ENCODE data around the gene YARS1.

Gene YARS1

DNA sequence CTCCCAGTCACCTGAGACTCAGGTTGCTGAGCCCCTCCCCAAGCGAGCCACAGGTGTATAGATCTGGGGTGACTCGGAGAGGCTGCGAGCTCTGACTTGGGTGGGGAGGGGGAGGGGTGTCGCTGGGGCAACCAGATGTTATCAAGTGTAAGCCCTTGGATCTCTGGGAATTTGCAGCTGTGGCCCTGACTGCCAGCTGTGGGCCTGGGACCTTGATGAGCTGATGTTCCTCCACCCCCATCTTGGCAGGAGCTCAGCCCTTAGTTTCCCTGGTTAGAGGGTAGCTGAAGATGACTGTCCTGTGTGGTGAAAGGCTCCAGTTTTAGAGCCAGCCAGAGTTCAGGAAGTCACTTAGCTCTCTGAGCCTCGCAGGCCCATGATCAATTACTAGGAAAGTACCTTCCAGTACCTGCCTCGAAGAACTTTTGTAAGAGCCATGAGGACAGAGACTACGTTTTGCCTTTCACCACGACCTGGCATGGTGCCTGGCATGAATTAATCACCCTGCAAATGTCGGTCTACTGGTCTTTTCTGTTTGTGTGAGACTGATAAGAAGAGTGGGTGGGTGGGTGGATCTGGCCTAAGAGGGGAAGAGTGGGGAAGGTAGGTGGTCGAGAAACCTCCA lies 55.8 kb downstream of the YARS1 start:
- no peak for DNase-seq

GRCh38 chr1:32759997-32760623 lies 57.0 kb downstream of the YARS1 start:
- DNase-seq: no peak

DNA sequence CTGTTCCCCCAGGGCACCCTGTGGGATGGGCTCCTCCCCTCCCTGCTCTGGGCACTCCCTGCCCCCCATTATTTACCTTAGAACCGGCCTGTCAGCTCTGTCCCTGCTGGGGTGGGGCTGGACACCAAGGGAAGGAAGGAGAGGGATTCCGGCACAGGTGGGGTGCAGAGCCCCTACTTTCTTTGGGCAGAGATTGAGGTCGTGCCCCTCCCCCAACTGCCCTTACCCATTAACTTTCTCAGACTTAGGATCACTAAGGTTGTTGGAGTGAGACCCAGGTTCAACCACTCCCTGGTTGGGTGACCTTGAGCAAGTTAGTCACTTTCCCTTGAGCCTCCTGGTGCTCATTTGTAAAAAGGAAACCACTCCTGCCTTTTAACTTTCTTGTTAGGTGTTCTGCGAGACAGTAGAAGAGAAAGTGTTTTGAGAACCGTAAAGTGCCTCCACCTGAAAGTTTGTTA lies 57.6 kb downstream of the YARS1 start:
- DNase-seq: no peak

DNA sequence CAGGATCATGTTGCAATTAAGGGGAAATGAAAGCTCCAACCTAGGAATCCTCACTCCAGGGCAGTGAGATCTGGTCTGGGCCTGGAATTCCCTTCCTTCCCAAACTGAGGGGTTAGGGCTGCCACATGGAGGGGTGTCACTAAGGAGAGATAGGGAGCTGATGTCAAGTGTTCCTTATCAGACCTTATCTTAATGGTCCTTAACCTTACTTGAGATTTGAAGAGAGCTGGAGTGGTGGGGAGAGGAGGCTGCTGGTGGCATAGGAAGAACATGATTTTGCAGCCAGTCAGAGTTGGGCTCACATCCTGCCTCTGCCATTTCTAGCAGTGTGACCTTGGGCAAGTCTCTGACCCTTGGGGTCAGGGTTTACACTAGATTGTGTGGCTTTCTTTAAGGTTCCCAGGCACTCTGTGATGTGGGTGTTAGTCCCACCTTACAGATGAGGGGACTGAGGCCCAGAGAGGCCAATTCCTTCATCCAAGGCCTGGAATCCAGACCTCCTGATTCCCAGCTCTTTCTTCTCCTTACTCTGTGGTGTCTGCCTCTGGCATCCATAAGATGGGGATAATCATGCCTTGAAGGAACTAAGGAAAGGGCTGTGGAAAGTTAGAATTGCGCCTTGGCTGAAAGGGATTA lies 58.2 kb downstream of the YARS1 start:
- DNase-seq: no peak

DNA sequence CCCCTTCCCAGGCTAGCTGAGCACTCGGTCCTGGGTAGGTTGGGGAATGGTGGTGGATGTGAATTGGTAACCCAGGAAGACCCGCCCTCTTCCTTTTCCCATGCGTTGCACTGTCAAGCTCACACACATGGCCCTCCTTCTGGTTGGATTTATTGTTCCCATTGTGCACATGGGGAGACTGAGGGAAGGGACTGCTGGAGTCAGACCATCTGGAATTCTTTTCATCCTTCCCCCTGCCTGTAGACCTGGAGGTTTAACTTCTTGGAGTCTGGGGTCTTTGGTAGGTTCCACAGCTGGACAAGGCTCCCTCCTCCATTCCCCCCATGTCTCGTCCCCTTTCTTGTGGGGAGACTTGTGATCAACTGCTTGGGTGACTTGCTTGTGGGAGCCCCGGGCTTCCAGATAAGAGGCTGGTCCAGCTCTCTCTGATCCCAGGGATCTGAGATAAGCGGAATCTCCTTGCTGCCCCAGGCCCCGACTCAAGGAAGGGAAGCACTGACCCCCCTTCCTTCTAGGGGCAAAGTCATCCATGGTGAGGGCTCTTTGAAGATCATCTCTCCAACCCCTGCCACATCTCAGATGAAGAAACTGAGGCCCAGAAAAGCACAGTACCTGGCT lies 58.9 kb downstream of the YARS1 start:
- DNase-seq: no peak

GRCh38 chr1:32757213-32757895 lies 59.8 kb downstream of the YARS1 start:
- no peak for DNase-seq

DNA sequence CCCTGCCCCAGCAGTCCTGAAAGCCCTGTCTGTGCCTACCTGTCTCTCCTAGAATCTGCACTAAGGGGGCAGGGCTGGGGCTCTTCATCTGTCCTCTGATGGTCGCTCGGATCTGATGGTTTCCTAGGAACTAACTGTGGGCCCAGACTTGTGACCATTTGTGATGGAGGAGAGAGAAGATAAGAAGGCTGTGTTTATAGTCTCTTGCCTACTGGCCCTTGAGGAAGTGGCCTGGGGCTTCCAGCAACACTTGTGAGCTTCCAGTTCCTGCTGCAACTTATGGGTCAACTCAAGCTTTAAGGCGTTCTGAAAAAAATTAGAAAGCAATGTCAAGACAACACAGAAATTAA lies 61.4 kb downstream of the YARS1 start:
- DNase-seq: no peak

GRCh38 chr1:32755098-32755809 lies 61.9 kb downstream of the YARS1 start:
- DNase-seq: no peak

DNA sequence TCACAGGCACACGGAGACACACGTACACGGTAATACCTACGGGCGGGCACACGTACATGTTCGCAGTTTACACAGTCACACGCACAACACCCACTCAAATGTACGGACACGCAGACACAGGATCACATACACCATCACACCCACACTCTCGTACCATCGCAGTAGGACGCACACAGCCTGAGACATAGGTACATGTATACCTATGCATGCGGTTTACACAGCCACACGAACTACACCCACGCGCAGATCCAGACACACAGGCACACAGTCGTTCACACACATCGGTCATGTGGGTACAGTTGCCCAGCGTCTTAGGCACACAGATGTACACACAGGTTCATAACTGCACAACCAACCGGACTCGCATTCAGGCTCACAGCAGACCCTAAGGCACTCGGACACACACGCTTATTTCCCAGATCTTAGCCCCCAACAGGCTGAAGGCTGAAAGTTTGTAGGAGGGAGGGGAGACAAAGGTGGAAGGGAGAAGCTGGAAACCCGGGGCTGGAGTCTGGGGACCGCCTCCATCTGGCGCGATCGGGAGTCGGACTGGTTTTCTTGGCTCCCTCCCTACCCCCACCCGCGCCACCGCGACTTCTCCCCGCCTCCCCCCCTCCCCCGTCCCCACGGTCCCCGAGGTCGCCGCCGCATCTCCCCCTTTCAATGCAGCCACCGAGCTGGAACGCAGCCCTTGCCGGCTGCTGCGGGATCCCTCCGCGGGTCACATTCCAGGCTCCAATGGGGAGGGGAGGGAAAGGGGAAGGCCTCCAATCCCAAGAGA lies 62.7 kb downstream of the YARS1 start:
- DNase-seq: peak; percentile 40

DNA sequence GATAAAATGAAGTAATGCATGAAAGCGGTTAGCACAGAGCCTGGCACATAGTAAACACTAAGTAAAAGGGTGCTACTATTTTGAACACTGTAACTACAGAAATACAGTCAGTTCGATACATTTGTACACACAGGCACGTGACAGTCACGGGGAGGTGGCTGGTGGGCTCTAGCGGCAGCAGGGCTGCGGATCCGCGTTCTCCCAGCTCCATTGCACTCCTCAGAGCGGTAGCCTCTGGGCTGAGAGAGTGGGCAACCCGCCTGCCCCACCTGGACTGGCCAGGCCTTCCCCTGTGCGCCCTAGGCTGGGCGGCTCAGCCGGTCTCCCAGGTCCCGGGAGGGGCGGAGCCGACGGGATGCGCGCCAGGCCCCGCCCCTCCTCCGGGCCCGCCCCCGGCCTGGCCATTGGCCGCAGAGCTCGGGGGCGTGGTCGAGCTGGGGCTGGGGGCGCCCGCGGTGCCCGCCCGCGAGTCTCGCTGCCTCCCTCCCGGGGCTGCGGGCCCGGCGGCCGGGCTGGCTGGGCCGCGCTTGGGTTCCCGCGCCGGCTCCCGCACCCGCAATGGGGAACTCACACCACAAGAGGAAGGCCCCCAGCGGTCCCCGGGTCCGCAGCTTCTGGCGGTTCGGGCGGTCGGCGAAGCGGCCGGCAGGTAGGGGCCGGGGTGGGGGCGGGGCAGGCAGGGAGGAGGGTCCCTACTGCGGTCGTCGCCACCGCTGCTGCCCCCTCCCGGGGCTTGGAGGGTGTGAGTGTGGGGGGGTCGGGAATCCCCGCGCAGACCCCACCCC lies 63.4 kb downstream of the YARS1 start:
- DNase-seq: peak; percentile 73

DNA sequence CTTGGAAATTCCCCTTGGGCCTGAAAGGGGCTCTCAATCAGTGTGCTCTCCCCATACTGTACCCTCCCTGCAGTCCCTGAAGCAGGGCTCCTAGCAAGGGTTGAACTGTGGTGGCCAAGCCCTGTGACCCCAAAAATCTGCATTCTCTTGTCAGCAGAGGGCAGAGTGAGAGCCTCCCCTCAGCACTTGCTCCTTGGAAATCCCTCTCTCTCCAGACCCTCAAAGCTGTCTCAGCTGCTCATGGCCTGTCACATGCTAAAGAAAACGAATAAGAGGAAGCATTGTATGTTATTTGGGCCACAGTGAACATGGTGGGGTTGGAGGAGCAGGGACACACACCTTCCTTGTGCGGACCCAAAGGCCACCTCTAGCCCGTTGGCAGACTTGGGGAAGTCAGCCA lies 67.4 kb downstream of the YARS1 start:
- DNase-seq: no peak

DNA sequence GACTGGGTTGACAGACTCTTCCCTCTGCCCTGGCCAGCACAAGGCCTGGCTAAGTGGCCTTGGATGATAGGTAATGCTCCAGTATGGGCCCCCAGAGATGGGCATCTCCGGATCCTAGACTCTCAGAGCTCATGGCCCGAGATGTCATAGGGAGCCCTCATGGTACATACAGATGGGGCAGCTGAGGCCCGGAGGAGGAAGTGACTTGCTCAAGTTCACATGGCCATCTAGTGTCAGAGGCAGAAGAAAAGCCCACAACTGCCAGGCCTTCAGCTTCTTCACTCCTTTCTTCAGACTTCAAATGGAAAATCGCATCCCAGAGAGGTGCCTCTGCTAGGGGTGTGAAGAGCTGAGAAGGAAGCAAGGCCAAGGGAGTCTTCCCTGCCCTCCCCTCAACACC lies 67.8 kb downstream of the YARS1 start:
- DNase-seq: no peak

DNA sequence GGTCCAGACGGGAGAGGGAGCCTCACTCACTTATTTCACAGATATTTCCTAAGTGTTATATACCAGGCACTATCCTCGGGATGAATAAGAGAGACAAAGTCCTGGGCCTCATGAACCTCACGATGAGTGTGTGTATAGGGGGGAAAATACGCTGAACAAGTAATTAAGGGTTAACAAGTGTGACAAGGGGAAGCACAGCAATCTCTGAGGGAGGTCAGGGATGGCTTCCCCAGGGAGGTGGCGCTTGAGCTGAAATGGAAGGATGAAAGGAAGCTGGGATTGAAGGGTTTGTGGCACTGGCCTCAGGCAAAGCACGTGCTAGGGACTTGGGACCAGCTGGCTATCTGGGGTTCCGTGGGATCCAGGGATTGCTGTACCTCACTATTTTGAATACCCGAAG lies 68.2 kb downstream of the YARS1 start:
- DNase-seq: no peak

DNA sequence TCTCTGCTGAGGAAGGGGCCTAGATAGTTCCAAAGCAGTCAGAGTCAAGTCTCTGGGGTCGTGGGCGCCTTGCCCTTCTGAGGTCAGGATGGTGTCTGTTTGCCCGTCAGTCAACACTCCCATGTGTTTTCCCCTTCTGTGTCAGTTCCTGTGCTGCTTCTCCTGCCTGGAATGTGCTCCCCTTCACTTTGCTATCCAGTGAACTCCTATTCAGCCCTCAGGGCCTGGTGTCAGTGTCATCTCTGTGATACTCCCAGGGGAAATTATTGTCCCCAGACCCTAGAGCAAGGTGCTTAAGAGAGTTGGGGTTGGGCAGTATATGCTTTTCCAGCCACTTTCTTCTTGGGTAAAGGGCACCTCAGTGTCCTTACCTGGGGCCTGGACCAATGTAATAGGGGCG lies 68.8 kb downstream of the YARS1 start:
- DNase-seq: no peak

DNA sequence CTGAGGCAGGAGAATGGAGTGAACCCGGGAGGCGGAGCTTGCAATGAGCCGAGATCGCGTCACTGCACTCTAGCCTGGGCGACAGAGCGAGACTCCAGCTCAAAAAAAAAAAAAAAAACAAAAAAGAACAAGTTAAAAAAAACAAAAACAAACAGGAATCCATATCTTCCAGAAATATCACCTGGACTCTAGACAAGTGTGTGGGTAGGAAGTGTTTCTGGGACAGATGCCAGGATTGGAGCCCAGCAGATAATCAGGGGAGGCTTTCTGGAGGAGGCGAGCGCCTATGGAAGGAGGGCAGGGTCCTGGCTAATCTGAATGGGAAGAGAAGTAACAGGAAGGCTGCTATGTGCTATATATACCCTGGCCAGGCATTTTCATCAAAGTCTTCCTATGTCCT lies 71.0 kb downstream of the YARS1 start:
- DNase-seq: no peak

GRCh38 chr1:32744071-32744425 lies 73.1 kb downstream of the YARS1 start:
- no peak for DNase-seq

- no peak for DNase-seq
Observed at GRCh38 chr1:32743380-32744070, 73.6 kb downstream of the YARS1 start.

DNA sequence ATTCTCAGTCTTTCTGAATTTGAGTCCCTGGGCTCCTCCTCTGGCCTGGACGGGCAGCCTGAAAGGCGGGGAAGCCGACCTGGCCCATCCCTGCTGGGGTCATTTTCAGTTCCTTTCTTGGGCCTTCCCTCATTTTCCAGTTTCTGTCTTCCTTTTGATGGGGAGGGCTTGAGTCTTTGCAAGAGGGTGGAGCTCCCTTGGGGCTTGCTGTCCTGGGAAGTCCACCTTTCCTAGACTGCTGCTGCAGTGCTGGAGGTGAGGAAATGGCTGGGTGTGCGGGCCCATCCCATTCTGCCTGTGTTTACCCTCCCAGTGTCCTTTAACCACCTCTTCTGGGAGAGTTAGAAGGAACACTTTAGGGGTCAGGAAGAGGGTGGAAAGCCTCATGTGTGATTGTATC lies 74.2 kb downstream of the YARS1 start:
- DNase-seq: no peak

- DNase-seq: no peak
Observed at GRCh38 chr1:32742199-32742947, 74.8 kb downstream of the YARS1 start.

All from left hindlimb (tissue), 1 donor.